CD4-positive, alpha-beta T cell treated with Interferon alpha-2 for 1 hour (primary cell): Measurements from ENCODE around the gene SNX22.

Experiments used
- DNase-seq, 2 donors: peaks; one replicate each; pipeline ENCODE4 v3.0.0-alpha.2; 2020 to 2022

The SNX22 gene

DNA sequence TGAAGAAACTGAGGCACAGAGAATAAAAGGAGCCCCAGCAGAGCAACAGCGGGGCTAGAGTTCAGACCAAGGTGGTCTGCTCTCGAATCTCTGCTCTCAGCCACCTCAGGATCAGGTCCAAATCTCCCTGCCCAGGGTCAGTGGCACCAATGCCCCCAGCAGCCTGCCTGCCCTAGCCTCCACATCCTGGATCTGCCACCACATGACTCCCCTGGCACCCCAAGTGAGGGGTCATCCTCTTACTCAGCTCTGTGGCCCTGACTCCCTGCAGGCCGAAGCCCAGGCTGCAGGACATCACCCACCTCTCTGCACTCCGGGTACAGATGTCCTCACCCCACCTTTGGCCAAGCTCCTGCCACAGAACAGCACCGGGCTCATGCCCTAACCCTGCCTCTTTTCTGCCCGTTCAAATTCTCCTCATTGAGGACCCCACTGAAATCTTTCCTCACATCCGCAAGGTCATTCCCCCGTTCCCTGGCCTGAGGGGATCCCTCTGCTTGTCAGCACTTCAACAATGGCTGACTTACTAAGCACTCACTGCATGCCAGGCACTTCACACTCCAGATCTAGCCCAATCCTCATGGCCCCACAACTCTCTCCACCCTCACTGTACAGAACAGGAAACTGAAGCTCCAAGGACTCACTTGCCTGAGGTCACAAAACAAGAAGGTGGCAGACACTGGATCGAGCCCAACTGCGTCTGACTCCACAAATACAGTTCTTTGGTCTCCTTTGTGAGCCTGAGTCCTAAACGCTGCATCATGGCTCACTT is 7.0 kb downstream of the SNX22 start:
- no peak for DNase-seq

- no peak for DNase-seq
Measured at GRCh38 chr15:64161688-64162477, 10.4 kb downstream of the SNX22 start.

GRCh38 chr15:64162478-64162868 is 10.9 kb downstream of the SNX22 start:
- DNase-seq = no peak

GRCh38 chr15:64162869-64163658 is 11.5 kb downstream of the SNX22 start, which contains the start of gene PPIB:
TSS of gene PPIB (minus strand) at chr15:64163022. CDS start at chr15:64162986, 36 bp downstream.
- peak; percentile 96 to 98 for DNase-seq

- DNase-seq = no peak
Measured at GRCh38 chr15:64163659-64164362, 12.3 kb downstream of the SNX22 start.

- DNase-seq = no peak
Measured at GRCh38 chr15:64164436-64164835, 12.9 kb downstream of the SNX22 start.

- no peak for DNase-seq
Measured at GRCh38 chr15:64166102-64166890, 14.8 kb downstream of the SNX22 start.

DNA sequence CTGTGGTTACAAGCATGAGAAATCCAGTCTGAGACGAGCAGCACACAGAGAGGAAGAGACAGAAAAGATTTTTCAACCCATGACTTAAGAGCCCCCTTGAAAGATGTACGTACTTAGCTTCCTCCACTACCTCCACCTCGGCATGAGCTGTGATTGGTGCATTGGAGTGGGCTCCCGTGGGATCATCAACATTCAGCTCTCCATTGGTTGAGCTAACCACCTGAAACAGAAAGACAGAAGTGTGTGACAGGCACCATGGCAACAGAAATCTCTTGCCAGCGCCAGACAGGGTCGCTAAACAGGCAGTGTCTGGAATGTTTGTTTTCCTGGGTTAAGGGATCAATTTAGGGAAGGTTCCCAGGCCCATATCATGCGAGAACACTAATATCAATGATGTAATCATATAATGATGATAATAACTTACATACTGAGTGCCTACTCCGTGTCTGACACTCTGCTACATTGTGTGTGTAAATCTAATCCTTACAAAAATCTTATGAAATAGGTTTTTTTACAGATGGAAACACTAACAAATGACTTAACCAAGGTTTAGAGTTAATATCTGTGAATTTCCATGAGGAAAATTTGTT is 28.8 kb downstream of the SNX22 start:
- peak in 1 of 2 donors; percentile 71 for DNase-seq

DNA sequence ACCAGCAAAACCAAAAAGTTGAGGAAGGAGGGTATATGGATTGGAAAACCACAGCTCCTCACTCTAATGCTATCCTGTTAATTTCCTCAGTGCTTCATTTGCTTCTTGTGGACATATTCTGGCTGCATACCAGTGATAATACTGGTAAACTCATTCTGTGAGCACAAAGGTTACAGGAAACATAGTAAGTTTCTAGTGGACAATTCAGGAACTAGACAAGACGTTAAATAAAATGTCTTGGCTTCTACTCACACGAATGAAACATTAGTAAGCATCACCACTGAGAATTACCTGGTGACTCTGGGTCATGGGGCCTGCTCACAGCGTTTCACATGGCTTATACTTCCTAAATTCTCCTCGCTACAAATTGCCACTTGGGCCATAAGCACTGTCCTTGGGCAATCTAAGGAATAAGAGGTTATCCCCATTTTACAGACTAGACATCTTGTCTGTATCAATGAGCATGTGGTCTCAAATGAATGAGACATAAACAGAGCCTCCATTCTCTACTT is 31.4 kb downstream of the SNX22 start:
- no peak for DNase-seq

- no peak for DNase-seq
Measured at GRCh38 chr15:64185146-64185911, 33.8 kb downstream of the SNX22 start.

DNA sequence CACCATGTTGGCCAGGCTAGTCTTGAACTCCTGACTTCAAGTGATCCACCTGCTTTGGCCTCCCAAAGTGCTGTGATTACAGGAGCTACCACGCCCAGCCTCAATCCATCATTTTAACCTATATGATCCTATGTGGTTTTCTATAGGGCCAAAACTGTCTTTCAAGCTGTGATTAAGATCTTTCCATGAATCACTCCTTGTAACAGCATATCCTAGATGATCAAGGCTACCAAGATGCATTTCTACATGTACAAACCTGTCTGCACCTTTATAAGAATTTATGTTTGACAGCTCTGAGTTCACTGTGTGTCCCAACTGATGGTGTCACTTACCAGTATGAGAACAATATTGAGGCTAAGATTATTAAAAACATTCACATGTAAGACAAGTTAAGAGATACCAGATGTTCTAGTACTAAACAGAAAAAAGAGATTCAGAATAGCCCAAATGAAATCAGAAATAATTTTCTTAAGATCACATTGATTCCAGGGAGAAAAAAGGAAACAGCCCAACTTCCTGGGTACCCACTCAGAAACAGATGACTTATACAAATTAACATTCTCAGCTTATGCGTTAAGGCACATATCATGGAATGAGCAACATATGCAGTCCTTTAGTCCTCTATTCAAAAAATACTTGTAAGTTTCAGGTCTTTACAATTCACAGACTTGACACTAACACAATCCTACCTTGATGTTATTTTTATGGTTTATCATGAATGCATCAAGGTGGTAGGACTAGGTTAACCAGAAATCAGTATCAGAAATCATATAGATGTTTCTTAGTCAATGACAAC is 36.1 kb downstream of the SNX22 start:
- no peak for DNase-seq

- DNase-seq = no peak
Measured at GRCh38 chr15:64191971-64192830, 40.7 kb downstream of the SNX22 start.

- no peak for DNase-seq
Measured at GRCh38 chr15:64193971-64194370, 42.4 kb downstream of the SNX22 start.

- DNase-seq = no peak
Measured at GRCh38 chr15:64197425-64197824, 45.9 kb downstream of the SNX22 start.

- no peak for DNase-seq
Measured at GRCh38 chr15:64205202-64205601, 53.7 kb downstream of the SNX22 start.
